Urinary bladder (tissue), 4 donors: Measurements from ENCODE around the gene LDLRAD1. TPM values are rescaled to one million over a fixed set of nuclear protein-coding genes. Genes with fewer than 3 reads are reported as not detected.

Source experiments
- DNase-seq: peaks from one replicate; pipeline ENCODE4 v3.0.0-alpha.2; 2015; ENCODE audit errors: extremely low spot score
- H3K27ac ChIP-seq: one replicate; pipeline ENCODE4 v1.5.1; 2013; ENCODE audit warnings: low read depth, mild to moderate bottlenecking, moderate library complexity
- H3K36me3 ChIP-seq: one replicate; pipeline ENCODE4 v1.6.1; 2013; ENCODE audit warnings: mild to moderate bottlenecking, moderate library complexity; ENCODE audit not compliant: insufficient read depth
- H3K4me1 ChIP-seq: one replicate; pipeline ENCODE4 v1.6.1; 2013; ENCODE audit warnings: mild to moderate bottlenecking, moderate library complexity; ENCODE audit not compliant: insufficient read depth
- H3K4me3 ChIP-seq: one replicate; pipeline ENCODE4 v1.5.1; 2013; ENCODE audit warnings: low read depth, low read length
- whole genome bisulfite sequencing: extraction: QIAGEN DNeasy Blood & Tissue Kit; methylation state at CpG from one replicate; pipeline ENCODE4 v1.1.7; 2013; 5-methylcytosine and 5-hydroxymethylcytosine counted together
- polyA plus RNA-seq: library from polyadenylated mRNA; stranded (reverse); fragments of 200-250 nt; gene quantifications from one replicate; pipeline ENCODE4 v1.2.3, GENCODE V29; 2013
- total RNA-seq: library from RNA; depleted of rRNA; stranded (reverse); fragments of >200 nt; gene quantifications from one replicate; pipeline ENCODE4 v1.2.3, GENCODE V29; 2014
- donor health status: healthy with polysubstance abuse.
- donor health status: healthy.

The LDLRAD1 gene
- total and polyA plus RNA-seq, 2 donors: not detected

DNA sequence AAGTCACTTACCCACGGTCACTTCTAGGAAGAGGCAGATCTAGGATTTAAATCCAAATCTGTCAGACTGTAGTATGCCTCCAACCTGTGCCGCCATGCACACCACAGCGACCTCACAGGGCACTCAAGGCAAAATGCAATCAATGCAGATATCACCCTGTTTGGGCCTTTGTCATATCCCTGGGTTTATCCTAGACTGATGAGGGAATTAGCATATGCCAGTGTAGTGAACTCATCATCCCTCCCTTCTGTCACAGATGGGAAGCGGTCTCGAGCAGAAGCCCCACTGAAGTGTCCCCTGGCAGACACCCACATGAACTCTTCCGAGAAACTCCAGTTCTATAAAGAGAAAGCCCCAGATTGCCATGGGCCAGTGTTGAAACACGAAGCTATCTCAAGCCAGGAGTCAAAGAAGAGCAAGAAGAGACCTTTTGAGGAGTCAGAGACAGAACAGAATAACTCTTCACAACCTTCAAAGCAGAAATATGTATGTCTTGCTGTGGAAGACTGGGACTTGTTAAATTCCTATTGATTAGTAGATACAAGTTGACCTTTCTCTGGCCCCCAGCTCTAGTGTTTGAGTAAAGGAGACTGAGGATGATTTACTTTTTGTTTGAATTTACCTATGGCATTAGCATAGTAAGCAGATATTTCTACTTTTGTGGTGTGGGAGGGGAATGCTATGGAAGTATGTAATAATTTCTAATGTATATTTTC lies 50.4 kb downstream of the LDLRAD1 start:
- DNase-seq: no peak
- H3K27ac ChIP-seq: no peak overlapping the region
- H3K4me3 ChIP-seq: no peak overlapping the region
- 85% methylated on average over 7 of the region's 7 CpGs for WGBS
- no peaks in the 10 kb centered on the region for H3K4me1 ChIP-seq
- H3K36me3 ChIP-seq: no peaks in the 10 kb centered on the region

DNA sequence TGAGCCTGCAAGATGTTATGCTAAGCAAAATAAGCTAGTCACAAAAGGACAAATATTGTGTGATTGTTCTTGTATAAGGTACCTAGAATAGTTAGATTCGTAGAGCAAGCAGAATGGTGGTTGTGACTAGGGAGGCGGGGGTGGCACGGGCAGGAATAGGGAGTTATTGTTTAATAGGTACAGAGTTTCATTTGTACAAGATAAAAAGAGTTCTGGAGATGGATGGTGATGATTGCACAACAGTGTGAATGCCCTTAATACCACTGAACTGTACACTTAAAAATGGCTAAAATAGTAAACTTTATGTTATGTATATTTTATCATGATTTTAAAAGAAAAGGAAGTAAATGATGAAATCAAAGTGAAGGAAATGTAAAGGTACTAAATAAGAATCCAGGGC lies 51.2 kb downstream of the LDLRAD1 start:
- H3K36me3 ChIP-seq: no peaks in the 10 kb centered on the region
- 90% methylated on average over 3 of the region's 3 CpGs for WGBS

DNA sequence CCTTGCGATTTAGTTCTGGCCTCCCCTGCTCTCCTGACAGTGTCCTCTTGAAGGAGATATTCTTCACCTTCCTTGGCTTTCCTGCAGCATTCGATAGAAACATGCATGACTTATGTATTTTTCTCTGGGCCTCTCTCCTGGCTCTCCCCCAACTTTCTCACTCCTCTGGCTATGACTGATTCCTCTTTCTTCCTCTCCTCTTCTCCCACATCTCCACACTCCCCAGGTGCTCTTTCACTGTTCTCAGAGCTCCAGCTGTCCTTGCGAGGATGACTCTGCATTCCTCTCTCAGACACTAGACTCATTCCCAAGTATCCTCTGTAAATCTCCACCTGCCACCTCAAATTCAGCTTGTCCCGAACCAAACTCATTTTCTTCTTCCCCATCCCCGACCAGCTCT lies 53.9 kb downstream of the LDLRAD1 start:
- Histone ChIP-seq H3K4me3 (no peak overlapping the region), H3K36me3 (no peaks in the 10 kb centered on the region), H3K27ac (no peak overlapping the region), H3K4me1 (no peaks in the 10 kb centered on the region)
- no peak for DNase-seq
- WGBS: 77% methylated on average over 5 of the region's 5 CpGs

More for the DNA sequence above, 51.2 kb downstream of the LDLRAD1 start:
- no peak overlapping the region for H3K27ac ChIP-seq
- no peak for DNase-seq
- no peaks in the 10 kb centered on the region for H3K4me1 ChIP-seq
- no peak overlapping the region for H3K4me3 ChIP-seq

DNA sequence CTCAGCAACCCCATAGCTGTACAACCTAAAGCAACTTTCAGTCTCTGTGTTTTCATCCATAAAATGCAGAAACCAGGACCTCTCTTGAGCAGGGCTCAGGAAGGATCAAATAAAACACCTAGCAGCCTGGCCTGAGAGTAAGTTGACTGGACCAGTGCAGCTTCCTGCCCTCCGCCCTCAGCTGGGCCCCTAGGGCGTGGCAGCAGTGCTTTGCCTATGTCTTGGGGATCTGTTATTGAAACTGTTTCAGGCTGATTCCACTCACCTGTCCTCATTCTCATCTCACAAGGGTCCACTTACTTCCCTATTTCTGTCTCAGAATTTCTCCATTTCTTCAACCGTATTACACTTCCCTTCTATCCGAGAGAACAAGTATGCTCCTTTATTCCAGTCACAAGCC lies 54.5 kb downstream of the LDLRAD1 start:
- Histone ChIP-seq H3K4me1 (no peaks in the 10 kb centered on the region), H3K4me3 (no peak overlapping the region), H3K36me3 (no peaks in the 10 kb centered on the region), H3K27ac (no peak overlapping the region)
- no peak for DNase-seq
- 91% methylated on average over 4 of the region's 4 CpGs for WGBS

DNA sequence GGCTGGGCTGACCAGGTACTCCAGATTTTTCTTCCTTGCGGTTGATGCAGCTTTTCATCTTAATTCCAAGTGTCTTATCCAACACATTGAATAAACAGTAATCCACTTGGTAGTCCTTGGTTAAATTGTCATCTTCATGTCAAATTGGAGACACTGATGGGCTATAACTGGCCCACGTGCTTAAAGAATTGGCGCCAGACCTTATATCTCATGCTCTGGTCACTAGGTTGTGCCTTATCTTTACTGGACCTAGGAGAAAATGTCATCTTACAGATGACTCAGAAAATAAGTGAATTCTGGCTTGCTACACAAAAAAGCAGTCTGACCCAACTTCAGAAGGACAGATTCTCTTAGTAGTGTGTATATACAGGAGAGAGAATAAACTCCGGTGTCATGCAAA lies 55.6 kb downstream of the LDLRAD1 start:
- no peaks in the 10 kb centered on the region for H3K36me3 ChIP-seq
- no peak overlapping the region for H3K27ac ChIP-seq

DNA sequence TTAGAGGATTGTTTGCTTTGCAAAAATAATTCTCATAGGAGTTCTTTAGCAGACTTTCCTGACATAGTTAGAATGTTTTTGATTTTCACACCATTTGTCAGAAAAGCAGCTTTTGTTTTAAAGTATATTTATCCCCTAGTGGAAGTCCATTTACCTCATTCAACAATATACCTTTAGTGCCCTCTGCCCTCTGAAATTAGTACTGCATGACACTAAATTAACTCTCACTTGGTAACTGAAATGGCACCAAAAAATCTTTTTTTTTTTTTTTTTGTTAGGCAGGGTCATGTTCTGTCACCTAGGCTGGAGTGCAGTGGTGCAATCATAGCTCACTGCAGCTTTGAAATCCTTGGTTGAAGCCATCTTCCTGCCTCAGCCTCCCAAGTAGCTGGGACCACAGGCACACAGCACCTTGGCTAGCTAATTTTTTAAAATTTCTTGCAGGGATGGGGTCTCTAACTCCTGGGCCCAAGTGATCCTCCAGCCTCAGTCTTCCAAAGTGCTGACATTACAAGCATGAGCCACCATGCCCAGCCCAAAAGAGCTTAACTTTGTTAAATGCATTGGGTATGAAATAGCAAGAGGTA lies 58.2 kb downstream of the LDLRAD1 start:
- no peak overlapping the region for H3K4me3 ChIP-seq
- H3K27ac ChIP-seq: no peak overlapping the region
- H3K36me3 ChIP-seq: no peaks in the 10 kb centered on the region
- H3K4me1 ChIP-seq: no peaks in the 10 kb centered on the region
- no peak for DNase-seq

More for the DNA sequence above, 55.6 kb downstream of the LDLRAD1 start:
- no peak for DNase-seq
- Histone ChIP-seq H3K4me3 (no peak overlapping the region), H3K4me1 (no peaks in the 10 kb centered on the region)
- WGBS: 94% methylated on average over 4 of the region's 4 CpGs

Other genes with a start within 250 kb of the LDLRAD1 start
- 28.7 TPM for gene NDC1, start 179.9 kb downstream of the LDLRAD1 start, total RNA-seq
- 6.6 TPM for gene NDC1, start 179.9 kb downstream of the LDLRAD1 start, polyA plus RNA-seq
- 18.1 TPM for gene YIPF1, start 128.4 kb downstream of the LDLRAD1 start, total RNA-seq
- 24.8 TPM for gene YIPF1, start 128.4 kb downstream of the LDLRAD1 start, polyA plus RNA-seq
- gene DIO1, start 124.0 kb downstream of the LDLRAD1 start, total RNA-seq: not detected
- 0.08 TPM for gene DIO1, start 124.0 kb downstream of the LDLRAD1 start, polyA plus RNA-seq
- gene IFT25, start 72.5 kb downstream of the LDLRAD1 start, total RNA-seq: 63.7 TPM
- 24.0 TPM for gene IFT25, start 72.5 kb downstream of the LDLRAD1 start, polyA plus RNA-seq
- 17.3 TPM for gene LRRC42, start 71.8 kb downstream of the LDLRAD1 start, total RNA-seq
- gene LRRC42, start 71.8 kb downstream of the LDLRAD1 start, polyA plus RNA-seq: 19.3 TPM
- 276 TPM for gene TMEM59, start 35.0 kb upstream of the LDLRAD1 start, total RNA-seq
- gene TMEM59, start 35.0 kb upstream of the LDLRAD1 start, polyA plus RNA-seq: 398 TPM
- gene TCEANC2, start 35.4 kb upstream of the LDLRAD1 start, total RNA-seq: 7.6 TPM
- gene TCEANC2, start 35.4 kb upstream of the LDLRAD1 start, polyA plus RNA-seq: 3.4 TPM
- not detected for gene CDCP2, start 134.8 kb upstream of the LDLRAD1 start, total RNA-seq
- gene CDCP2, start 134.8 kb upstream of the LDLRAD1 start, polyA plus RNA-seq: not detected
- gene CYB5RL, start 181.8 kb upstream of the LDLRAD1 start, total RNA-seq: 6.6 TPM
- 3.8 TPM for gene CYB5RL, start 181.8 kb upstream of the LDLRAD1 start, polyA plus RNA-seq
- 18.8 TPM for gene MRPL37, start 182.0 kb upstream of the LDLRAD1 start, total RNA-seq
- gene MRPL37, start 182.0 kb upstream of the LDLRAD1 start, polyA plus RNA-seq: 48.9 TPM